B cell (primary cell): Measurements from ENCODE around the gene BLCAP. TPM values are rescaled to one million over a fixed set of nuclear protein-coding genes. Genes with fewer than 3 reads are reported as not detected.

Experiments used
- ATAC-seq: fragments of 200-7000 bp; cut with Tn5 transposase; one replicate; pipeline ENCODE4 v1.10.0; 2021; ENCODE audit warnings: low read depth, mild to moderate bottlenecking, moderate number of reproducible peaks, moderate library complexity
- CTCF ChIA-PET: fragments of 350-600 bp; sonication (Branson Sonifier 250); formaldehyde crosslinking; loops from one replicate; lab custom pipeline; 2021; ENCODE audit warnings: antibody characterized with exemption, inconsistent platforms; lab: Charles Lee
- POLR2A ChIA-PET: fragments of 350-600 bp; sonication (Branson Sonifier 250); formaldehyde crosslinking; loops from one replicate; lab custom pipeline; 2021; ENCODE audit warnings: antibody characterized with exemption; lab: Charles Lee
- DNase-seq: peaks from one replicate; pipeline ENCODE4 v3.0.0; 2013
- H2AFZ ChIP-seq: 2 replicates; pipeline ENCODE4 v1.6.1; 2012; ENCODE audit warnings: mild to moderate bottlenecking, low read depth, low read length; ENCODE audit not compliant: insufficient read depth, poor library complexity, severe bottlenecking
- H3K27ac ChIP-seq, 2 donors: 1 replicate in 1 of 2; 2 replicates in 1 of 2; pipeline ENCODE4 v1.5.1; 2012 to 2013; ENCODE audit warnings: low read length in 2 of 2, mild to moderate bottlenecking in 2 of 2, moderate library complexity in 1 of 2
- H3K27me3 ChIP-seq, 4 experiments: fragments of 200-600 bp in 1 of 4; sonication (generic) in 1 of 4; replicated peaks in 1 of 4; 1 replicate in 2 of 4; 2 replicates in 2 of 4; pipeline versions ENCODE4 v1.6.1 to v1.7.0; 2013 to 2016; ENCODE audit warnings: low read length in 3 of 4, mild to moderate bottlenecking in 2 of 4, mixed read lengths in 1 of 4, moderate library complexity in 1 of 4; ENCODE audit not compliant: insufficient read depth in 4 of 4, control insufficient read depth in 3 of 4; ENCODE audit errors: control extremely low read depth in 1 of 4
- H3K36me3 ChIP-seq, 2 experiments: replicated peaks in 1 of 2; 1 replicate in 1 of 2; 2 replicates in 1 of 2; pipeline versions ENCODE4 v1.6.1 to v1.7.1; 2013; ENCODE audit warnings: low read length in 1 of 2; ENCODE audit not compliant: insufficient read depth in 2 of 2, control insufficient read depth in 1 of 2; ENCODE audit errors: control extremely low read depth in 1 of 2, extremely low read depth in 1 of 2
- H3K4me1 ChIP-seq, 2 donors: fragments of 200-600 bp in 1 of 2; sonication (generic) in 1 of 2; 1 replicate in 1 of 2; 2 replicates in 1 of 2; pipeline versions ENCODE4 v1.5.1 to v1.6.1; 2013 to 2017; ENCODE audit warnings: low read length in 2 of 2; ENCODE audit not compliant: control insufficient read depth in 2 of 2, insufficient read depth in 2 of 2
- H3K4me2 ChIP-seq: replicated peaks from 2 replicates; pipeline ENCODE3; 2012; ENCODE audit warnings: mild to moderate bottlenecking, low read depth, low read length; ENCODE audit not compliant: poor library complexity, severe bottlenecking
- H3K4me3 ChIP-seq, 5 experiments: fragments of 200-600 bp in 1 of 5; sonication (generic) in 1 of 5; 1 replicate in 3 of 5; 2 replicates in 2 of 5; pipeline versions ENCODE4 v1.5.1 to v1.7.0; 2011 to 2016; ENCODE audit warnings: low read length in 4 of 5, mild to moderate bottlenecking in 4 of 5, low read depth in 2 of 5, control low read depth in 1 of 5, moderate library complexity in 1 of 5; ENCODE audit not compliant: insufficient read depth in 1 of 5; ENCODE audit errors: control extremely low read depth in 1 of 5, extremely low read depth in 1 of 5
- H3K79me2 ChIP-seq: fragments of 200-600 bp; sonication (generic); one replicate; pipeline ENCODE4 v1.6.0; 2016; ENCODE audit warnings: low read length; ENCODE audit not compliant: control insufficient read depth, insufficient read depth
- H3K9ac ChIP-seq: fragments of 200-600 bp; sonication (generic); 2 replicates; pipeline ENCODE4 v1.6.1; 2017; ENCODE audit warnings: mild to moderate bottlenecking, low read length, moderate library complexity
- H3K9me3 ChIP-seq, 3 donors: one replicate each; pipeline versions ENCODE4 v1.6.1 to v1.7.1; 2013; ENCODE audit warnings: low read length in 2 of 3; ENCODE audit not compliant: control insufficient read depth in 2 of 3, insufficient read depth in 1 of 3; ENCODE audit errors: control extremely low read depth in 1 of 3
- H4K20me1 ChIP-seq: 2 replicates; pipeline ENCODE4 v1.6.0; 2012; ENCODE audit warnings: mild to moderate bottlenecking, low read length; ENCODE audit not compliant: insufficient read depth, control insufficient read depth, poor library complexity, severe bottlenecking
- H3K27ac Mint-ChIP-seq: one replicate; pipeline ENCODE4 v1.8.0; 2021; ENCODE audit warnings: mixed read lengths
- H3K27me3 Mint-ChIP-seq: one replicate; pipeline ENCODE4 v1.8.0; 2021; ENCODE audit warnings: mixed read lengths
- H3K4me1 Mint-ChIP-seq: one replicate; pipeline ENCODE4 v1.8.0; 2021; ENCODE audit warnings: mixed read lengths
- H3K4me3 Mint-ChIP-seq: one replicate; pipeline ENCODE4 v1.8.0; 2021; ENCODE audit warnings: mixed read lengths
- H3K9me3 Mint-ChIP-seq: one replicate; pipeline ENCODE4 v1.8.0; 2022; ENCODE audit warnings: mixed read lengths; ENCODE audit not compliant: insufficient read depth
- EZH2 ChIP-seq: IDR thresholded peaks from 2 replicates; pipeline ENCODE4 v1.6.1; 2012; ENCODE audit warnings: borderline replicate concordance, low read depth, mild to moderate bottlenecking, moderate library complexity, low read length; ENCODE audit not compliant: insufficient read depth, poor library complexity, severe bottlenecking
- WGBS: methylation state at CpG from one replicate; pipeline ENCODE4 v1.1.5; 2013; ENCODE audit warnings: missing lambda C conversion rate; ENCODE audit not compliant: insufficient coverage; 5-methylcytosine and 5-hydroxymethylcytosine counted together
- intact Hi-C: fragments of 100-400 bp; cut with micrococcal nuclease; formaldehyde crosslinking; loops from one replicate; pipeline ENCODE4 v1.10.0; 2022
- polyA plus RNA-seq: library from polyadenylated mRNA; depleted of rRNA; stranded (reverse); fragments of >200 nt; gene quantifications from 2 replicates; pipeline ENCODE4 v1.2.3, GENCODE V29; 2012
- total RNA-seq, 2 donors: library from RNA; stranded (reverse); fragments of 120-200 nt in 1 of 2; gene quantifications; 1 replicate in 1 of 2; 2 replicates in 1 of 2; pipeline versions ENCODE4 v1.2.3 to v1.2.4, GENCODE V29; 2013 to 2022
- TF ChIP-seq, protein P1 (sequence below): fragments of 200-600 bp; IDR thresholded peaks from one replicate; pipeline ENCODE4 v1.8.0; 2022; ENCODE audit warnings: antibody characterized with exemption, mild to moderate bottlenecking

The BLCAP gene
- total and polyA plus RNA-seq, 2 donors (not counting 1 experiment from before 2014, with no cell fraction given), result 56.2 to 188 TPM

DNA sequence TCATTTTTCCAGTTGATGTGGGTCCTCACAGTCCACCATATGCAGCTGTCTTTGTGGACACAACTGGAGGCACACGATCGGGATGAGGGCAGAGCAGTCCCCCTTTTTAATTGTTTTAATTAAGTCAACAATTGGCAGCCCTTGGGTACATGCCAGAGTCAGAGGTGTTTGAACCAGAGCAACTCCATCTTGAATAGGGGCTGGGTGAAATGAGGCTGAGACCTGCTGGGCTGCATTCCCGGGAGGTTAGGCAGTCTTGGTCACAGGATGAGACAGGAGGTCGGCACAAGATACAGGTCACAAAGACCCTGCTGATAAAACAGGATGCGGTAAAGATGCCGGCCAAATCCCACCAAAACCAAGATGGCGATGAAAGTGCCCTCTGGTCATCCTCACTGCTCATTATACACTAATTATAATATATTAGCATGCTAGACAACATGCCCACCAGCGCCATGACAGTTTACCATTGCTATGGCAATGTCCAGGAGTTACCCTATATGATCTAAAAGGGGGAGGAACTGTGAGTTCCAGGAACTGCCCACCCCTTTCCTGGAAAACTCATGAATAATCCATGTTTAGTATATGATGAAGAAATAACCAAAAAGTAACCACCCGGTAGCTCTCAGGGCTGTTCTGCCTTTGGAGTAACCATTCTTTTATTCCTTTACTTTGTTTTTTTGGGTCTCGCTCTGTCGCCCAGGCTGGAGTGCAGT is 31.8 kb upstream of the BLCAP start:
- peaks cover 0 to 28% (median 9%) of the 10 kb centered on the region in 4 experiments for H3K27me3 ChIP-seq
- no peak overlapping the region for H3K27ac ChIP-seq
- H3K36me3 ChIP-seq, result no peaks in the 10 kb centered on the region
- ChIA-PET CTCF (no interaction called here), POLR2A (no interaction called here)
- 100% methylated on average over 1 of the region's 11 CpGs for WGBS
- H3K9ac ChIP-seq, result no peak overlapping the region
- no peak for DNase-seq
- no peaks in the 10 kb centered on the region for H4K20me1 ChIP-seq
- Mint-ChIP-seq H3K4me1 (no peaks in the 10 kb centered on the region), H3K27me3 (peaks cover 42% of the 10 kb centered on the region), H3K4me3 (no peak overlapping the region), H3K27ac (no peak overlapping the region), H3K9me3 (no peaks in the 10 kb centered on the region)
- intact Hi-C loops, result loop anchor here (10.0 kb wide), 1 partner anchor 345 kb away; the partner anchor contains the start of gene VSTM2L
- no peak overlapping the region for H3K4me2 ChIP-seq
- peaks cover 3% of the 10 kb centered on the region in 2 donors for H3K4me1 ChIP-seq
- no peaks in the 10 kb centered on the region for H3K9me3 ChIP-seq
- H3K4me3 ChIP-seq, result no peak overlapping the region
- TF ChIP-seq EZH2, result no peak
- TF ChIP-seq, protein P1, sequence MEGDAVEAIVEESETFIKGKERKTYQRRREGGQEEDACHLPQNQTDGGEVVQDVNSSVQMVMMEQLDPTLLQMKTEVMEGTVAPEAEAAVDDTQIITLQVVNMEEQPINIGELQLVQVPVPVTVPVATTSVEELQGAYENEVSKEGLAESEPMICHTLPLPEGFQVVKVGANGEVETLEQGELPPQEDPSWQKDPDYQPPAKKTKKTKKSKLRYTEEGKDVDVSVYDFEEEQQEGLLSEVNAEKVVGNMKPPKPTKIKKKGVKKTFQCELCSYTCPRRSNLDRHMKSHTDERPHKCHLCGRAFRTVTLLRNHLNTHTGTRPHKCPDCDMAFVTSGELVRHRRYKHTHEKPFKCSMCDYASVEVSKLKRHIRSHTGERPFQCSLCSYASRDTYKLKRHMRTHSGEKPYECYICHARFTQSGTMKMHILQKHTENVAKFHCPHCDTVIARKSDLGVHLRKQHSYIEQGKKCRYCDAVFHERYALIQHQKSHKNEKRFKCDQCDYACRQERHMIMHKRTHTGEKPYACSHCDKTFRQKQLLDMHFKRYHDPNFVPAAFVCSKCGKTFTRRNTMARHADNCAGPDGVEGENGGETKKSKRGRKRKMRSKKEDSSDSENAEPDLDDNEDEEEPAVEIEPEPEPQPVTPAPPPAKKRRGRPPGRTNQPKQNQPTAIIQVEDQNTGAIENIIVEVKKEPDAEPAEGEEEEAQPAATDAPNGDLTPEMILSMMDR, result no peak
- H3K79me2 ChIP-seq, result no peaks in the 10 kb centered on the region
- no peak overlapping the region for H2AFZ ChIP-seq
- ATAC-seq, result no peak

DNA sequence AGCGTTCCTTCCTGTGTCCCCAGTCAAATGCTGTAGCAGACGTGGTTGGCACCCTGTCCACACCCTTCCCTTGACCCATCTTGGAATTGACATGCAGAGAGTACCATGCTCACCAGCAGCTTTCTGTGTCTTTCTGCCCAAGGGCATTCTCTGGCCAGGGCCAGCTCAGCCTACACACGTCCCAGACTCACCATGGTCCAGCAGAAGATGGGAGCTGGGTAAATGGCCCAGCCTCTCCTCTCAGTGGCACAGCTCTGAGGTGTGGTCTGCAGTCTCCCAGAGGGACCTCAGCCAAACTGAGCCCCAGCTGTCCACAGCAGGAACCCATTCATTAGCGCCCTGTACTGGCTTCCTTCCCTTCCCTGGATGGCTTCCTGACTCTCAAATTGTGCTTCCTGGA is 31.1 kb upstream of the BLCAP start:
- intact Hi-C loops, result no loop called here
- Mint-ChIP-seq H3K27me3 (peaks cover 45% of the 10 kb centered on the region), H3K4me3 (no peak overlapping the region), H3K4me1 (no peaks in the 10 kb centered on the region), H3K9me3 (no peaks in the 10 kb centered on the region), H3K27ac (no peak overlapping the region)
- H3K9ac ChIP-seq, result no peak overlapping the region
- ATAC-seq (no peak), DNase-seq (no peak)
- H2AFZ ChIP-seq, result no peak overlapping the region
- 68% methylated on average over 4 of the region's 4 CpGs for WGBS
- H3K9me3 ChIP-seq, result no peaks in the 10 kb centered on the region
- no peak overlapping the region for H3K4me2 ChIP-seq
- no peak overlapping the region for H3K27ac ChIP-seq
- ChIA-PET CTCF (interaction anchor here (0.6 kb wide), 1 partner anchor 179 kb away, joined by 3 read pairs; no protein-coding TSS in a partner anchor), POLR2A (no interaction called here)
- H3K4me1 ChIP-seq, result peaks cover 0 to 1% of the 10 kb centered on the region in 2 donors
- H3K79me2 ChIP-seq, result no peaks in the 10 kb centered on the region
- H4K20me1 ChIP-seq, result no peaks in the 10 kb centered on the region
- TF ChIP-seq, protein P1, result no peak
- TF ChIP-seq EZH2, result no peak
- no peak overlapping the region for H3K4me3 ChIP-seq
- H3K27me3 ChIP-seq, result peaks cover 0 to 21% (median 5%) of the 10 kb centered on the region in 4 experiments
- H3K36me3 ChIP-seq, result no peaks in the 10 kb centered on the region
